Measurements from ENCODE around the gene KHDRBS1. TPM values are rescaled to one million over a fixed set of nuclear protein-coding genes. Genes with fewer than 3 reads are reported as not detected.

The KHDRBS1 gene
- polyA plus RNA-seq, 1 donor from 2014 or later = 214 TPM

- Histone ChIP-seq H3K4me3 (ENCODE audit: low read length) (no peak overlapping the region), H3F3A (ENCODE audit: insufficient read depth, low read length, poor library complexity, severe bottlenecking) (no peaks in the 10 kb centered on the region), H3K9me3 (ENCODE audit: low read length) (no peaks in the 10 kb centered on the region), H3K4me2 (ENCODE audit: low read length) (no peak overlapping the region), H3K9ac (ENCODE audit: low read length) (no peak overlapping the region), H4K20me1 (ENCODE audit: insufficient read depth) (peaks cover 27% of the 10 kb centered on the region), H3K9me2 (ENCODE audit: insufficient read depth, low read length) (no peaks in the 10 kb centered on the region), H3K79me2 (replicated peaks; ENCODE audit: insufficient read depth, low read length) (peaks cover 34% of the 10 kb centered on the region), H3K27ac (ENCODE audit: low read length) (no peak overlapping the region), H3K36me3 (ENCODE audit: insufficient read depth, low read length) (peaks cover 39% of the 10 kb centered on the region), H3K27me3 (ENCODE audit: insufficient read depth, low read depth, low read length) (no peaks in the 10 kb centered on the region), H2AFZ (ENCODE audit: low read depth, low read length) (no peak overlapping the region)
- TF ChIP-seq MXI1 (conservative IDR thresholded peaks at IDR 0.05; ENCODE audit: poor library complexity, severe bottlenecking) = no peak
- TF ChIP-seq, protein P1, sequence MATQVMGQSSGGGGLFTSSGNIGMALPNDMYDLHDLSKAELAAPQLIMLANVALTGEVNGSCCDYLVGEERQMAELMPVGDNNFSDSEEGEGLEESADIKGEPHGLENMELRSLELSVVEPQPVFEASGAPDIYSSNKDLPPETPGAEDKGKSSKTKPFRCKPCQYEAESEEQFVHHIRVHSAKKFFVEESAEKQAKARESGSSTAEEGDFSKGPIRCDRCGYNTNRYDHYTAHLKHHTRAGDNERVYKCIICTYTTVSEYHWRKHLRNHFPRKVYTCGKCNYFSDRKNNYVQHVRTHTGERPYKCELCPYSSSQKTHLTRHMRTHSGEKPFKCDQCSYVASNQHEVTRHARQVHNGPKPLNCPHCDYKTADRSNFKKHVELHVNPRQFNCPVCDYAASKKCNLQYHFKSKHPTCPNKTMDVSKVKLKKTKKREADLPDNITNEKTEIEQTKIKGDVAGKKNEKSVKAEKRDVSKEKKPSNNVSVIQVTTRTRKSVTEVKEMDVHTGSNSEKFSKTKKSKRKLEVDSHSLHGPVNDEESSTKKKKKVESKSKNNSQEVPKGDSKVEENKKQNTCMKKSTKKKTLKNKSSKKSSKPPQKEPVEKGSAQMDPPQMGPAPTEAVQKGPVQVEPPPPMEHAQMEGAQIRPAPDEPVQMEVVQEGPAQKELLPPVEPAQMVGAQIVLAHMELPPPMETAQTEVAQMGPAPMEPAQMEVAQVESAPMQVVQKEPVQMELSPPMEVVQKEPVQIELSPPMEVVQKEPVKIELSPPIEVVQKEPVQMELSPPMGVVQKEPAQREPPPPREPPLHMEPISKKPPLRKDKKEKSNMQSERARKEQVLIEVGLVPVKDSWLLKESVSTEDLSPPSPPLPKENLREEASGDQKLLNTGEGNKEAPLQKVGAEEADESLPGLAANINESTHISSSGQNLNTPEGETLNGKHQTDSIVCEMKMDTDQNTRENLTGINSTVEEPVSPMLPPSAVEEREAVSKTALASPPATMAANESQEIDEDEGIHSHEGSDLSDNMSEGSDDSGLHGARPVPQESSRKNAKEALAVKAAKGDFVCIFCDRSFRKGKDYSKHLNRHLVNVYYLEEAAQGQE (IDR thresholded peaks at IDR 0.05; ENCODE audit: borderline replicate concordance) = no peak
These were observed 27.0 kb downstream of the KHDRBS1 start for GRCh38 chr1:32040711-32041110.

GRCh38 chr1:32042330-32042729, 28.7 kb downstream of the KHDRBS1 start:
- Histone ChIP-seq H3K27me3 (ENCODE audit: insufficient read depth, low read depth, low read length) (no peaks in the 10 kb centered on the region), H3K79me2 (replicated peaks; ENCODE audit: insufficient read depth, low read length) (peaks cover 21% of the 10 kb centered on the region), H3K9me2 (ENCODE audit: insufficient read depth, low read length) (no peaks in the 10 kb centered on the region), H3K36me3 (ENCODE audit: insufficient read depth, low read length) (peaks cover 39% of the 10 kb centered on the region), H3K4me3 (ENCODE audit: low read length) (no peak overlapping the region), H2AFZ (ENCODE audit: low read depth, low read length) (no peak overlapping the region), H3K4me2 (ENCODE audit: low read length) (no peak overlapping the region), H4K20me1 (ENCODE audit: insufficient read depth) (peaks cover 17% of the 10 kb centered on the region), H3K9ac (ENCODE audit: low read length) (no peak overlapping the region), H3K9me3 (ENCODE audit: low read length) (no peaks in the 10 kb centered on the region), H3F3A (ENCODE audit: insufficient read depth, low read length, poor library complexity, severe bottlenecking) (no peaks in the 10 kb centered on the region), H3K27ac (ENCODE audit: low read length) (no peak overlapping the region)
- TF ChIP-seq RAD21 (conservative IDR thresholded peaks at IDR 0.05) (no peak), POLR2AphosphoS5 (IDR thresholded peaks at IDR 0.05) (no peak), EP300 (conservative IDR thresholded peaks at IDR 0.05; ENCODE audit: poor library complexity, severe bottlenecking) (no peak), MXI1 (conservative IDR thresholded peaks at IDR 0.05; ENCODE audit: poor library complexity, severe bottlenecking) (no peak), SMC3 (conservative IDR thresholded peaks at IDR 0.05; ENCODE audit: poor library complexity) (no peak), EZH2 (IDR thresholded peaks at IDR 0.05; ENCODE audit: borderline replicate concordance, insufficient read depth, low read length, poor library complexity, severe bottlenecking) (no peak)
- TF ChIP-seq, protein P1 (IDR thresholded peaks at IDR 0.05; ENCODE audit: borderline replicate concordance) = no peak

All from neural cell (in vitro differentiated cells).